Neural progenitor cell (in vitro differentiated cells): ENCODE data around the gene GPR173. TPM values are rescaled to one million over a fixed set of nuclear protein-coding genes. Genes with fewer than 3 reads are reported as not detected.

Source experiments
- DNase-seq: peaks from one replicate; pipeline ENCODE4 v3.0.0-alpha.2; 2016; ENCODE audit warnings: low spot score
- H2AFZ ChIP-seq: fragments of 200-600 bp; sonication (generic); replicated peaks from 2 replicates; pipeline ENCODE4 v1.6.1; 2016; ENCODE audit warnings: antibody characterized with exemption
- H3F3A ChIP-seq: fragments of 200-600 bp; sonication (generic); 2 replicates; pipeline ENCODE4 v1.6.1; 2016; ENCODE audit warnings: antibody characterized with exemption, low read depth
- H3K27ac ChIP-seq: fragments of 200-600 bp; sonication (generic); 2 replicates; pipeline ENCODE4 v1.5.1; 2016; ENCODE audit warnings: mild to moderate bottlenecking
- H3K27me3 ChIP-seq: fragments of 200-600 bp; sonication (generic); 2 replicates; pipeline ENCODE4 v1.6.1; 2016; ENCODE audit warnings: mild to moderate bottlenecking, moderate library complexity
- H3K36me3 ChIP-seq: fragments of 200-600 bp; sonication (generic); 2 replicates; pipeline ENCODE4 v1.5.1; 2016
- H3K4me1 ChIP-seq: fragments of 200-600 bp; sonication (generic); 2 replicates; pipeline ENCODE4 v1.6.1; 2016; ENCODE audit warnings: mixed run types
- H3K4me2 ChIP-seq: fragments of 200-600 bp; sonication (generic); 2 replicates; pipeline ENCODE4 v1.6.1; 2016
- H3K4me3 ChIP-seq: fragments of 200-600 bp; sonication (generic); 2 replicates; pipeline ENCODE4 v1.5.1; 2016
- H3K79me2 ChIP-seq: fragments of 200-600 bp; sonication (generic); 2 replicates; pipeline ENCODE4 v1.6.1; 2016; ENCODE audit warnings: low read depth
- H3K9ac ChIP-seq: fragments of 200-600 bp; sonication (generic); 2 replicates; pipeline ENCODE4 v1.6.1; 2016
- H3K9me3 ChIP-seq: fragments of 200-600 bp; sonication (generic); 2 replicates; pipeline ENCODE4 v1.5.1; 2016; ENCODE audit warnings: low read depth
- H4K20me1 ChIP-seq: fragments of 200-600 bp; sonication (generic); 2 replicates; pipeline ENCODE4 v1.6.1; 2016; ENCODE audit warnings: low read depth
- H3K27ac Mint-ChIP-seq: 3 replicates; pipeline ENCODE4 v1.8.0; 2021; ENCODE audit warnings: mixed read lengths
- H3K27me3 Mint-ChIP-seq: 2 replicates; pipeline ENCODE4 v1.8.0; 2022; ENCODE audit warnings: low read depth, mild to moderate bottlenecking, inconsistent platforms, moderate library complexity, mixed read lengths; ENCODE audit not compliant: insufficient read depth
- H3K36me3 Mint-ChIP-seq: 3 replicates; pipeline ENCODE4 v1.8.0; 2021; ENCODE audit warnings: mixed read lengths
- H3K4me1 Mint-ChIP-seq: 3 replicates; pipeline ENCODE4 v1.8.0; 2021; ENCODE audit warnings: mixed read lengths
- H3K4me3 Mint-ChIP-seq: 3 replicates; pipeline ENCODE4 v1.8.0; 2021; ENCODE audit warnings: mild to moderate bottlenecking, moderate library complexity, mixed read lengths
- H3K9me3 Mint-ChIP-seq: 3 replicates; pipeline ENCODE4 v1.8.0; 2020; ENCODE audit warnings: mixed read lengths
- EZH2 ChIP-seq: fragments of 200-600 bp; sonication (generic); IDR thresholded peaks from 2 replicates; pipeline ENCODE4 v1.6.1; 2017; ENCODE audit warnings: antibody characterized with exemption, mild to moderate bottlenecking, moderate library complexity
- EZH2phosphoT487 ChIP-seq: fragments of 200-600 bp; sonication (generic); IDR thresholded peaks from 2 replicates; pipeline ENCODE4 v1.6.1; 2017; ENCODE audit warnings: antibody characterized with exemption
- total RNA-seq: library from RNA; depleted of rRNA; stranded (reverse); fragments of >200 nt; gene quantifications from 2 replicates; pipeline ENCODE4 v1.2.3, GENCODE V29; 2015; ENCODE audit warnings: low replicate concordance
- TF ChIP-seq, protein P1 (sequence below): fragments of 200-600 bp; sonication (generic); IDR thresholded peaks from 2 replicates; pipeline ENCODE4 v1.5.1; 2017; ENCODE audit warnings: antibody characterized with exemption, mild to moderate bottlenecking

Gene GPR173
- total RNA-seq, 1 donor from 2014 or later = 6.3 TPM

DNA sequence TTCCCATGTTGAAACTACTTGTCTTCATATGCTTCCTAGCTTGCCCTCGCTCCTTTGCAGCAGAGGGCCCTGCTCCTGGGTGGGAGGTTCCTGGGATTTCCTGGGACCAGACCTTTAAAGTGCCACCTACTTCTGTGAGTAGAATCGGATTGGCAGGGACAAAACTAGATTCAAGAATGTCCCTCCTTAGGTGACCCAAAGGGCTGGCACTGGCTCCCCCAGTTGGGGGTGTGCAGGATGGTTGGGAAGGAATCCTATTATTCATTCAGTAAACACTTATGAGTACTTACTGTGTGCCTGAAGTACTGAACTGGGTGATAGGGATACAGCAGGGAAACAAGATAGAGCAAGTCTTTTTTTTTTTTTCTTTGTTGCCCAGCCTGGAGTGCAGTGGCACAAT lies 42.8 kb downstream of the GPR173 start:
- Histone ChIP-seq H3K36me3 (no peaks in the 10 kb centered on the region), H3K27ac (no peak overlapping the region), H3K4me3 (no peak overlapping the region), H3K4me1 (no peaks in the 10 kb centered on the region), H3K4me2 (no peak overlapping the region), H4K20me1 (no peaks in the 10 kb centered on the region), H3K27me3 (no peaks in the 10 kb centered on the region), H2AFZ (no peak overlapping the region), H3K9me3 (no peaks in the 10 kb centered on the region), H3K9ac (no peak overlapping the region), H3F3A (peaks cover 23% of the 10 kb centered on the region), H3K79me2 (peaks cover 19% of the 10 kb centered on the region)
- H3K36me3 Mint-ChIP-seq = no peaks in the 10 kb centered on the region
- no peak for DNase-seq
- H3K4me1 Mint-ChIP-seq = peaks cover 8% of the 10 kb centered on the region
- H3K9me3 Mint-ChIP-seq = peaks cover 6% of the 10 kb centered on the region
- H3K4me3 Mint-ChIP-seq = no peak overlapping the region
- no peak overlapping the region for H3K27ac Mint-ChIP-seq
- peaks cover 2% of the 10 kb centered on the region for H3K27me3 Mint-ChIP-seq
- TF ChIP-seq EZH2phosphoT487 (no peak), EZH2 (no peak)
- TF ChIP-seq, protein P1, sequence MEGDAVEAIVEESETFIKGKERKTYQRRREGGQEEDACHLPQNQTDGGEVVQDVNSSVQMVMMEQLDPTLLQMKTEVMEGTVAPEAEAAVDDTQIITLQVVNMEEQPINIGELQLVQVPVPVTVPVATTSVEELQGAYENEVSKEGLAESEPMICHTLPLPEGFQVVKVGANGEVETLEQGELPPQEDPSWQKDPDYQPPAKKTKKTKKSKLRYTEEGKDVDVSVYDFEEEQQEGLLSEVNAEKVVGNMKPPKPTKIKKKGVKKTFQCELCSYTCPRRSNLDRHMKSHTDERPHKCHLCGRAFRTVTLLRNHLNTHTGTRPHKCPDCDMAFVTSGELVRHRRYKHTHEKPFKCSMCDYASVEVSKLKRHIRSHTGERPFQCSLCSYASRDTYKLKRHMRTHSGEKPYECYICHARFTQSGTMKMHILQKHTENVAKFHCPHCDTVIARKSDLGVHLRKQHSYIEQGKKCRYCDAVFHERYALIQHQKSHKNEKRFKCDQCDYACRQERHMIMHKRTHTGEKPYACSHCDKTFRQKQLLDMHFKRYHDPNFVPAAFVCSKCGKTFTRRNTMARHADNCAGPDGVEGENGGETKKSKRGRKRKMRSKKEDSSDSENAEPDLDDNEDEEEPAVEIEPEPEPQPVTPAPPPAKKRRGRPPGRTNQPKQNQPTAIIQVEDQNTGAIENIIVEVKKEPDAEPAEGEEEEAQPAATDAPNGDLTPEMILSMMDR = no peak

DNA sequence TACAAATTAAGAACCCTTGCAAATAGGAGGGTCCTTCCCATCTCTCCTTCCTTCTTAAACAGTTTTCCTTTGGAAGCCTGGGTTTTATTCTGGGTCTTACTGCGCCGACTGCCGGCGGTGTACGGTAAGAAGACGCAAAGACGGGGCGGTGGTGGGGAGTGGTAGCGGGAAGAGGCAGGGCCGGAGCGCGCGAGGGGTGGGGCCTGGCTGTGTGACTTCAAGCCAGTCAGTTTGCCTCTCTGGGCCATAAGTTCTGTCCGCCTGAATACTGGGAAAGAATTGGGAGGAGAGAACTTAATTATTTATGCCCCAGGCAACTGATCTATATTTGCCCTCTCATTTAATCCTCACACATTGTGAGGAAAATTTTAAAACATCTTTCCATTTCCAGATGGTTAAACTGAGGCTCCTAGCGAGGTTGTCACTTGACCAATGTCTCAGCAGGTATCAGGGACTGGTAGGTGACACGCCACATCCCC lies 44.6 kb downstream of the GPR173 start:
- H3K27ac ChIP-seq = no peak overlapping the region
- no peaks in the 10 kb centered on the region for H3K27me3 ChIP-seq
- DNase-seq = peak; percentile 88
- H3K36me3 Mint-ChIP-seq = no peaks in the 10 kb centered on the region
- peaks cover 3% of the 10 kb centered on the region for H3K9me3 Mint-ChIP-seq
- no peaks in the 10 kb centered on the region for H3K36me3 ChIP-seq
- peak overlapping the region; percentile 66 for H3K4me3 ChIP-seq
- no peak overlapping the region for H3K27ac Mint-ChIP-seq
- peak overlapping the region; percentile 68 for H3K4me2 ChIP-seq
- peaks cover 4% of the 10 kb centered on the region for H3K4me1 Mint-ChIP-seq
- H3K4me1 ChIP-seq = no peaks in the 10 kb centered on the region
- peaks cover 7% of the 10 kb centered on the region for H3F3A ChIP-seq
- no peak overlapping the region for H3K9ac ChIP-seq
- H3K79me2 ChIP-seq = peaks cover 19% of the 10 kb centered on the region
- peak overlapping the region; percentile 92 for H3K4me3 Mint-ChIP-seq
- peaks cover 2% of the 10 kb centered on the region for H3K27me3 Mint-ChIP-seq
- TF ChIP-seq, protein P1 = peak; percentile 66
- TF ChIP-seq EZH2phosphoT487 = no peak
- H3K9me3 ChIP-seq = no peaks in the 10 kb centered on the region
- no peaks in the 10 kb centered on the region for H4K20me1 ChIP-seq
- peak overlapping the region; percentile 64 for H2AFZ ChIP-seq

DNA sequence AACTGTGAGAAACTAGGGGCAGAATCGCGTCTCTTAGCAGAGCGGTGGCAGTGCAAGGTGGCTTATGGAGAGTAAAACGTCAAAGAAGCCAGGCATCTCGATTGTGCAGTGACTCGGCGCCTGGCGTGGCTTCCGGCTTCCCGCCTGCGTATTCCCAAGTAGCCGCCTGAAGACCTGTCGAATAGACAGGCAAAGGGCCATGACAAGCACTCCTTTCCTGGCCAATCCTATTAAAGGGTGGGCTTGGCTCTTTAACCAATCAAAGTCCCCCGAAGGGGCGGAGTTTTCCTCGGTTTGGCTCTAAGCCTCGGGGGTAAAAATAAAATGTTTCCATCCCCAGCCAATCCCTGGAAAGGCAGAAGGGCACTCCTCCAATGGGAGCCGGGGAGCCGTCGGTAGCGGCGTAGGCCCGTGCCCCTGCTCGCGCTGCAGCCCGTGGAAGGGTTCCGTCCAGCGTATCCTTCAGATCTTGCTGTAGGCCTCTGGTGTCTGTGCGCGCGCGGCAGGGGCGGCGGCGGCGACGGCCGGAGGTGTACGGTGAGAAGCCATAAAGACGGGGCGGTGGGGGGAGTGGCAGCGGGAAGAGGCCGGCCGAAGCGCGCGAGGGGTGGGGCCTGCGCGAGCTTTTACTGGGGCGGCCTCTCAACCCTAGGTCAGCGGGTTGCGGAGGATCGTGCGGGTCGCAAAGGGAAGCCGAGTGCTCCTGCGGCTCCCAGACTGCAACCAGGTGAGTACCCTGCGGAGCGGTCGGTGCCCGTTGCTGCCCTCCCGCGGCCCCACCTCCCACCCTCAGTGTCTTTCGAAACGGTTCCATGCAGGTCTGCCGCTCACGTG lies 45.4 kb downstream of the GPR173 start, which contains the start of gene KANTR:
TSS of gene KANTR (plus strand) at position 395 of the 834 bp plus-strand sequence. CDS start 30,131 bp downstream, outside the sequence.
- Mint-ChIP-seq H3K9me3 (peaks cover 3% of the 10 kb centered on the region), H3K4me3 (peak within 1 kb of the TSS; percentile 92)
- peaks cover 19% of the 10 kb centered on the region for H3K79me2 ChIP-seq

More for the DNA sequence above, 45.4 kb downstream of the GPR173 start, which contains the start of gene KANTR:
- Histone ChIP-seq H3F3A (peaks cover 4% of the 10 kb centered on the region), H4K20me1 (no peaks in the 10 kb centered on the region), H3K4me2 (peak within 1 kb of the TSS; percentile 73), H2AFZ (peak within 1 kb of the TSS; percentile 64), H3K9ac (peak within 1 kb of the TSS; percentile 41), H3K27me3 (no peaks in the 10 kb centered on the region), H3K9me3 (no peaks in the 10 kb centered on the region), H3K4me3 (peak within 1 kb of the TSS; percentile 66), H3K36me3 (no peaks in the 10 kb centered on the region), H3K27ac (peak within 1 kb of the TSS; percentile 83), H3K4me1 (no peaks in the 10 kb centered on the region)
- Mint-ChIP-seq H3K36me3 (no peaks in the 10 kb centered on the region), H3K27ac (peak within 1 kb of the TSS; percentile 38), H3K27me3 (peaks cover 2% of the 10 kb centered on the region), H3K4me1 (peaks cover 2% of the 10 kb centered on the region)
- TF ChIP-seq, protein P1 = peak; percentile 11
- TF ChIP-seq EZH2 = no peak
- peak; percentile 96 for DNase-seq
